Measurements from ENCODE around the gene XCR1. TPM values are rescaled to one million over a fixed set of nuclear protein-coding genes. Genes with fewer than 3 reads are reported as not detected.
"Not testable (repeated sequence)": the region's sequence is repeated elsewhere in the genome, so short reads cannot be mapped to it uniquely, and the experiment has no call there.

Gene XCR1
- total and polyA plus RNA-seq, 10 donors: 0.06 to 7.3 (median 1.5) TPM

GRCh38 chr3:46057716-46058115 is 30.4 kb upstream of the XCR1 start:
- Histone ChIP-seq H3K9me3 (no peaks in the 10 kb centered on the region), H3K4me1 (peaks cover 0 to 14% (median 4%) of the 10 kb centered on the region in 6 donors), H3K27me3 (replicated peaks in 1 of 7) (no peaks in the 10 kb centered on the region), H3K36me3 (no peaks in the 10 kb centered on the region), H3K4me3 (no peak overlapping the region), H3K27ac (no peak overlapping the region)
- intact Hi-C loops (cut with DNase I; ENCODE audit: low total_unique reads): no loop called here
- DNase-seq: no peak
- WGBS, 5 donors: 63 to 97% (median 94%) methylated on average over 2 to 3 of the region's 3 CpGs
- no peak for TF ChIP-seq POLR2AphosphoS5 (IDR thresholded peaks at IDR 0.05)
- no peak for TF ChIP-seq POLR2A (IDR thresholded peaks at IDR 0.05)
- TF ChIP-seq CTCF (IDR thresholded peaks at IDR 0.05 in 8 of 11, conservative IDR thresholded peaks at IDR 0.05 in 3 of 11): no peak

- 84 to 100% (median 93%) methylated on average over 2 of the region's 2 CpGs for WGBS, 5 donors
- H3K9me3 ChIP-seq: no peaks in the 10 kb centered on the region
- peaks cover 0 to 14% (median 4%) of the 10 kb centered on the region in 6 donors for H3K4me1 ChIP-seq
- H3K4me3 ChIP-seq: no peak overlapping the region
- H3K27ac ChIP-seq: no peak overlapping the region
- no peak for DNase-seq
- intact Hi-C loops (cut with DNase I; ENCODE audit: low total_unique reads): no loop called here
- TF ChIP-seq POLR2AphosphoS5 (IDR thresholded peaks at IDR 0.05): no peak
- TF ChIP-seq CTCF (IDR thresholded peaks at IDR 0.05 in 8 of 11, conservative IDR thresholded peaks at IDR 0.05 in 3 of 11): no peak
- no peak for TF ChIP-seq POLR2A (IDR thresholded peaks at IDR 0.05)
- no peaks in the 10 kb centered on the region for H3K27me3 ChIP-seq (replicated peaks in 1 of 7)
- no peaks in the 10 kb centered on the region for H3K36me3 ChIP-seq
These were observed 29.4 kb upstream of the XCR1 start for GRCh38 chr3:46056686-46057085.

- H3K27me3 ChIP-seq (replicated peaks in 1 of 7); intact Hi-C loops (cut with DNase I; ENCODE audit: low total_unique reads); H3K27ac ChIP-seq; H3K4me1 ChIP-seq; DNase-seq; H3K36me3 ChIP-seq; H3K4me3 ChIP-seq; H3K9me3 ChIP-seq: not testable (repeated sequence)
- 78 to 92% (median 81%) methylated on average over 13 of the region's 13 CpGs for WGBS, 5 donors
These were observed 26.7 kb upstream of the XCR1 start for GRCh38 chr3:46053761-46054515.

- H3K4me1 ChIP-seq; H3K36me3 ChIP-seq; H3K9me3 ChIP-seq; DNase-seq; H3K27me3 ChIP-seq (replicated peaks in 1 of 7); H3K4me3 ChIP-seq; H3K27ac ChIP-seq; intact Hi-C loops (cut with DNase I; ENCODE audit: low total_unique reads): not testable (repeated sequence)
- 76 to 91% (median 86%) methylated on average over 5 to 8 of the region's 8 CpGs for WGBS, 5 donors
These were observed 26.0 kb upstream of the XCR1 start for GRCh38 chr3:46053265-46053664.

GRCh38 chr3:46052531-46052930 is 25.2 kb upstream of the XCR1 start:
- Histone ChIP-seq H3K36me3 (no peaks in the 10 kb centered on the region), H3K4me1 (no peaks in the 10 kb centered on the region), H3K27ac (no peak overlapping the region), H3K4me3 (no peak overlapping the region), H3K9me3 (no peaks in the 10 kb centered on the region), H3K27me3 (replicated peaks in 1 of 7) (no peaks in the 10 kb centered on the region)
- TF ChIP-seq POLR2AphosphoS5 (IDR thresholded peaks at IDR 0.05): no peak
- no peak for TF ChIP-seq POLR2A (IDR thresholded peaks at IDR 0.05)
- TF ChIP-seq CTCF (IDR thresholded peaks at IDR 0.05 in 8 of 11, conservative IDR thresholded peaks at IDR 0.05 in 3 of 11): no peak
- intact Hi-C loops (cut with DNase I; ENCODE audit: low total_unique reads): no loop called here
- 93 to 96% (median 96%) methylated on average over 8 of the region's 8 CpGs for WGBS, 5 donors
- no peak for DNase-seq
